NB4 (cell line): ENCODE data around the gene RTKN.

Experiments used
- CTCF ChIP-seq: IDR thresholded peaks from one replicate; pipeline ENCODE4 v1.5.1; 2012; ENCODE audit warnings: low read depth, low read length
- MAX ChIP-seq: IDR thresholded peaks from 2 replicates; pipeline ENCODE4 v1.6.1; 2011; ENCODE audit warnings: low read depth, low read length
- POLR2A ChIP-seq: IDR thresholded peaks from 2 replicates; pipeline ENCODE4 v1.6.1; 2011; ENCODE audit warnings: mild to moderate bottlenecking; ENCODE audit not compliant: insufficient read length; ENCODE audit errors: extremely low read depth

- TF ChIP-seq CTCF (peak; percentile 49), MAX (no peak), POLR2A (no peak)
These were observed 19.7 kb upstream of the RTKN start for GRCh38 chr2:74461187-74462053.
